Stomach (tissue), 9 donors: Measurements from ENCODE around the gene CDK12. TPM values are rescaled to one million over a fixed set of nuclear protein-coding genes. Genes with fewer than 3 reads are reported as not detected.
"Not testable (repeated sequence)": the region's sequence is repeated elsewhere in the genome, so short reads cannot be mapped to it uniquely, and the experiment has no call there.

Source experiments
- DNase-seq, 2 donors: peaks; one replicate each; pipeline versions ENCODE4 v3.0.0 to v3.0.0-alpha.2; 2013 to 2019
- H3K27ac ChIP-seq, 5 donors: fragments of 200-600 bp in 4 of 5; sonication (generic) in 4 of 5; one replicate each; pipeline ENCODE4 v1.5.1; 2013 to 2019; ENCODE audit warnings: mild to moderate bottlenecking in 1 of 5, moderate library complexity in 1 of 5
- H3K27me3 ChIP-seq, 3 donors: fragments of 200-600 bp; sonication (generic); one replicate each; pipeline ENCODE4 v1.5.1; 2017 to 2019; ENCODE audit warnings: mixed run types in 1 of 3
- H3K36me3 ChIP-seq, 4 donors: fragments of 200-600 bp; sonication (generic); 1 replicate in 3 of 4; 2 replicates in 1 of 4; pipeline ENCODE4 v1.5.1; 2016 to 2019
- H3K4me1 ChIP-seq, 4 donors: fragments of 200-600 bp; sonication (generic); one replicate each; pipeline ENCODE4 v1.5.1; 2016 to 2019
- H3K4me3 ChIP-seq, 4 donors: fragments of 200-600 bp; sonication (generic) in 3 of 4; one replicate each; pipeline ENCODE4 v1.5.1; 2016 to 2019; ENCODE audit warnings: mild to moderate bottlenecking in 1 of 4
- H3K9me3 ChIP-seq, 4 donors: fragments of 200-600 bp; sonication (generic); one replicate each; pipeline ENCODE4 v1.5.1; 2016 to 2019
- EP300 ChIP-seq: sonication (generic); formaldehyde crosslinking; IDR thresholded peaks from one replicate; pipeline ENCODE4 v1.6.1; 2017; ENCODE audit warnings: antibody characterized with exemption
- POLR2A ChIP-seq, 4 donors: fragments of 450-650 bp; IDR thresholded peaks; one replicate each; pipeline ENCODE4 v1.6.1; 2016; ENCODE audit warnings: antibody characterized with exemption in 4 of 4, control low read depth in 2 of 4, mild to moderate bottlenecking in 1 of 4, moderate library complexity in 1 of 4
- POLR2AphosphoS5 ChIP-seq, 3 donors: sonication (generic); formaldehyde crosslinking; IDR thresholded peaks; one replicate each; pipeline ENCODE4 v1.6.1; 2016; ENCODE audit warnings: antibody characterized with exemption in 3 of 3
- WGBS, 5 donors: extraction: QIAGEN DNeasy Blood & Tissue Kit in 3 of 5; methylation state at CpG; one replicate each; pipeline versions ENCODE4 v1.1.5 to v1.1.7; 2013 to 2018; 5-methylcytosine and 5-hydroxymethylcytosine counted together
- intact Hi-C: fragments of 100-400 bp; cut with DNase I; formaldehyde crosslinking; loops from one replicate; pipeline ENCODE4 v1.15.1; 2023; ENCODE audit warnings: low total_unique reads
- polyA plus RNA-seq, 3 donors: library from polyadenylated mRNA; stranded (reverse); fragments of 200-250 nt; gene quantifications; one replicate each; pipeline ENCODE4 v1.2.3, GENCODE V29; 2013
- total RNA-seq, 5 donors: library from RNA; depleted of rRNA; stranded (reverse); fragments of >200 nt; gene quantifications; one replicate each; pipeline versions ENCODE4 v1.1.0 to v1.2.3, GENCODE V29; 2014 to 2016
- TF ChIP-seq, protein P1 (sequence below), 7 experiments: fragments of 450-650 bp in 4 of 7; fragments of 200-600 bp in 3 of 7; sonication (generic) in 3 of 7; IDR thresholded peaks; one replicate each; pipeline ENCODE4 v1.5.1; 2016 to 2019; ENCODE audit warnings: antibody characterized with exemption in 7 of 7, control low read depth in 2 of 7, mild to moderate bottlenecking in 1 of 7
- donor health status: healthy with polysubstance abuse.
- donor health status: Bipolar disorder and iron deficiency.
- donor health status: healthy.

CDK12 gene
- total and polyA plus RNA-seq, 8 donors, result 5.1 to 66.5 (median 33.5) TPM

DNA sequence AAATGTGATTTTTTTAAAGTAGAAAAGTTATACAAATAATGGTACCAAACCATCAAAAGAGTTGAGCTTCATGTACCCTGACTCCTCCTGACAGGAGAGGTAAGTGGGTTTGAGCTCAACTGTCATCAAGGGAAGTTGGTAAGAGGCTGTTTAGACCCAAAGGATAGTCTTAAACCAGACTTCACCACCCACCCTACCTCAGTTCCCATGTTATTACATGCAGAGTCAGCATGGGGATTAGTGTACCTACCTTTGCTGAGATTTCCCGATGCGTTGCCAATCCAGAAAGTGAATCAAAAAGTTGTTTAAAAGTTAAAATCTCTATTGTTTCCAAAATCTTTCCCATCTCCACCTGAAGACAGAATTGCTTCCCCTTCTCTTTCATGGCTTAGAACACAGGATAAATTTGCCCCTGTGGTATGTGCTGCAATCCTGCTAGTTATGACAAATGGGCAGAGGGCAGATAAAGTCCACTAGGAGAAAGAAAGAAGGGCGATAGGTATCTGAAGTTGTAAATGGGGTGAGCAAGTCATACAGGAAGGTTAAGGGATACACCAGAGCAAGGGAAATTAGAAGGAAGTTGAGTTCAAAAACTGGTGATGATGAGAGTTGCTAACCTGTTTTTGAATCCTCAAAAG is 73.6 kb downstream of the CDK12 start:
- Histone ChIP-seq H3K27ac (no peak overlapping the region), H3K36me3 (peaks cover 18 to 28% (median 26%) of the 10 kb centered on the region in 4 donors), H3K27me3 (no peaks in the 10 kb centered on the region), H3K4me1 (peaks cover 0 to 45% (median 3%) of the 10 kb centered on the region in 4 donors), H3K9me3 (no peaks in the 10 kb centered on the region), H3K4me3 (no peak overlapping the region)
- no peak for DNase-seq
- 92 to 100% (median 94%) methylated on average over 3 of the region's 3 CpGs for WGBS, 5 donors
- TF ChIP-seq POLR2AphosphoS5 (IDR thresholded peaks at IDR 0.05), result no peak
- TF ChIP-seq, protein P1, sequence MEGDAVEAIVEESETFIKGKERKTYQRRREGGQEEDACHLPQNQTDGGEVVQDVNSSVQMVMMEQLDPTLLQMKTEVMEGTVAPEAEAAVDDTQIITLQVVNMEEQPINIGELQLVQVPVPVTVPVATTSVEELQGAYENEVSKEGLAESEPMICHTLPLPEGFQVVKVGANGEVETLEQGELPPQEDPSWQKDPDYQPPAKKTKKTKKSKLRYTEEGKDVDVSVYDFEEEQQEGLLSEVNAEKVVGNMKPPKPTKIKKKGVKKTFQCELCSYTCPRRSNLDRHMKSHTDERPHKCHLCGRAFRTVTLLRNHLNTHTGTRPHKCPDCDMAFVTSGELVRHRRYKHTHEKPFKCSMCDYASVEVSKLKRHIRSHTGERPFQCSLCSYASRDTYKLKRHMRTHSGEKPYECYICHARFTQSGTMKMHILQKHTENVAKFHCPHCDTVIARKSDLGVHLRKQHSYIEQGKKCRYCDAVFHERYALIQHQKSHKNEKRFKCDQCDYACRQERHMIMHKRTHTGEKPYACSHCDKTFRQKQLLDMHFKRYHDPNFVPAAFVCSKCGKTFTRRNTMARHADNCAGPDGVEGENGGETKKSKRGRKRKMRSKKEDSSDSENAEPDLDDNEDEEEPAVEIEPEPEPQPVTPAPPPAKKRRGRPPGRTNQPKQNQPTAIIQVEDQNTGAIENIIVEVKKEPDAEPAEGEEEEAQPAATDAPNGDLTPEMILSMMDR (IDR thresholded peaks at IDR 0.05), result no peak
- TF ChIP-seq POLR2A (IDR thresholded peaks at IDR 0.05), result no peak
- no peak for TF ChIP-seq EP300
- intact Hi-C loops, result no loop called here

DNA sequence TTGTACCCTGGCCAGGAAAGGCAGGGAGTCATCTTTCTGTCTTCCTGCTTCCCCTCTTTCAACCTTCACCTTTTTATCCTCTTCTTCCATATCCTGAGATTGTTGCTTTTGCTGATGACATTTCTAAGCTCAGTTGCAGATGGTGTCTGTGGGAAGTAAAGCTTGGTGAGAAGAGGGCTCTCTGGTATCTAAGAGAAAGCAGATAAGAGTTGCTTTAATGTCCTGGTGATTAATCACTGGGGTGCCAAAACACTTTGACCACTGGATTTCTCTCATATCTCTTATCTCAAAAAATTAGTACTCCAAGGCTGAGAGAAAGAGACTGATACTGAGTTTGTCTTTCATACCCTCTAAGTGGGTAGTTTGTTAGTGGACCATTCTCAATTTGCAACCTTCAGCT is 75.2 kb downstream of the CDK12 start:
- Histone ChIP-seq H3K36me3 (peaks cover 3 to 12% (median 10%) of the 10 kb centered on the region in 4 donors), H3K4me3 (no peak overlapping the region), H3K9me3 (no peaks in the 10 kb centered on the region), H3K27me3 (no peaks in the 10 kb centered on the region), H3K27ac (no peak overlapping the region), H3K4me1 (peaks cover 0 to 36% (median 3%) of the 10 kb centered on the region in 4 donors)
- intact Hi-C loops, result no loop called here
- TF ChIP-seq, protein P1 (IDR thresholded peaks at IDR 0.05), result no peak
- no peak for TF ChIP-seq POLR2AphosphoS5 (IDR thresholded peaks at IDR 0.05)
- no peak for TF ChIP-seq POLR2A (IDR thresholded peaks at IDR 0.05)
- no peak for TF ChIP-seq EP300
- DNase-seq, result no peak

DNA sequence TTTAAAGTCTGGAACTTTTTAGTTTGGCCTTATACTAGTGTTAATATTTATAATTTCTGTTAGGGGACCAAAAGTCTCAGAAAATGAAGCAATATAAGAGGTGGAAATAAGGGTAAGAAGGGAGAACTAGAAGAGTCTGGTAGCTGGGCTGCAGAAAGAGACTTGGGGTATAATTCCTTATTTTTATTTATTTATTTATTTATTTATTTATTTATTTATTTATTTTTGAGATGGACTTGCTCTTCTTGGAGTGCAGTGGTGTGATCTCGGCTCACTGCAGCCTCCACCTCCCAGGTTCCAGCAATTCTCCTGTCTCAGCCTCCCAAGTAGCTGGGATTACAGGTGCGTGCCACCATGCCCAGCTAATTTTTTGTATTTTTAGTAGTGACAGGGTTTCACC is 76.1 kb downstream of the CDK12 start:
- H3K4me3 ChIP-seq, H3K27ac ChIP-seq, intact Hi-C loops, DNase-seq, H3K27me3 ChIP-seq, H3K9me3 ChIP-seq, H3K36me3 ChIP-seq: not testable (repeated sequence)
- peaks cover 0 to 34% (median 3%) of the 10 kb centered on the region in 4 donors for H3K4me1 ChIP-seq
- WGBS, 5 donors, result 97 to 100% (median 100%) methylated on average over 2 of the region's 2 CpGs

DNA sequence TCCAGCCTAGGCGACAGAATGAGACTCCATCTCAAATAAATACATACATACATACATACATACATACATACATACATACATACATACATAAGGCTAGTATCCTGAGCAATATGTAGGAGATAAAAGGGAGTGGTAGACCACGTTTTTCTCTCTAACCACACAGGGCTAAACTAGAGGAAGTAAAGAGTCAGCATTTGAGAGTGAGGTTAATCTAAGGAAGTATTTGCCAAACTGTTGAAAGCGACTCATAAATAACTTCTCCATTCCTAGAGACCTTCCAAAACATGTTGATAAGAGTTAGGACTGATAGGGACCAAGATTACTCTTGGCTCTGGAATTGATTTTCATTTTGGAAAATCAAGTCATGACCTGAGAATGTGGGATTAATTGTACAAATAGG is 77.6 kb downstream of the CDK12 start:
- H3K27me3 ChIP-seq, result no peaks in the 10 kb centered on the region
- H3K27ac ChIP-seq, result no peak overlapping the region
- H3K4me3 ChIP-seq, result no peak overlapping the region
- peaks cover 0 to 20% (median 0%) of the 10 kb centered on the region in 4 donors for H3K4me1 ChIP-seq
- H3K9me3 ChIP-seq, result no peaks in the 10 kb centered on the region
- H3K36me3 ChIP-seq, result peaks cover 0 to under 1% (median 0%) of the 10 kb centered on the region in 4 donors
- whole genome bisulfite sequencing, 5 donors, result 32 to 46% (median 36%) methylated on average over 3 of the region's 3 CpGs
- no peak for TF ChIP-seq EP300
- no peak for TF ChIP-seq POLR2AphosphoS5 (IDR thresholded peaks at IDR 0.05)
- TF ChIP-seq, protein P1 (IDR thresholded peaks at IDR 0.05), result no peak
- no peak for TF ChIP-seq POLR2A (IDR thresholded peaks at IDR 0.05)
- intact Hi-C loops, result no loop called here
- no peak for DNase-seq

DNA sequence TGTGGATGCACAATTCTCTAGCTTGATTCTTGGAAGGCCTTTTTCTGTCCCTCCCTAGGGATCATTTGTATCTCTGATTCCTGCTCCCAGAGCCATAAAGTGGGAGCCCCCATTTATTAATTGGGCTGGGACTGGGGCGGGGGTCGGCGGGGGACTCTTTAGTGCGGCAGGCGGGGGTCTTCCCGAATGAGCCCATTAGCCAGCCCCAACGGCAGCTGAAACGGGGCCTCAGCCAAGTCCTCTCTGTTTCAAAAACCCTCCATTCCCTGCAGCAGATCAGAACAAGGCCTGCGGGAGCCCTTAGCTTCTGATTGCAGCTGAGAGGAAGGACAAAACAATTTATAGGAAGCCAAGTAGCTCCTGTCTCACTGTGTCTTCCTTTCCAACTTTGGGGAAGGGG is 79.3 kb downstream of the CDK12 start:
- no peak for DNase-seq
- H3K27ac ChIP-seq, result no peak overlapping the region
- peaks cover 0 to 16% (median 11%) of the 10 kb centered on the region in 4 donors for H3K36me3 ChIP-seq
- H3K9me3 ChIP-seq, result no peaks in the 10 kb centered on the region
- TF ChIP-seq POLR2A (IDR thresholded peaks at IDR 0.05) (no peak), EP300 (no peak), POLR2AphosphoS5 (IDR thresholded peaks at IDR 0.05) (no peak)
- TF ChIP-seq, protein P1 (IDR thresholded peaks at IDR 0.05), result no peak
- WGBS, 5 donors, result 63 to 97% (median 80%) methylated on average over 9 of the region's 9 CpGs
- H3K4me3 ChIP-seq, result no peak overlapping the region
- intact Hi-C loops, result no loop called here
- H3K4me1 ChIP-seq, result peaks cover 0 to 20% (median 0%) of the 10 kb centered on the region in 4 donors
- no peaks in the 10 kb centered on the region for H3K27me3 ChIP-seq
